GM23338 (cell line): ENCODE data around the gene OR51A4. TPM values are rescaled to one million over a fixed set of nuclear protein-coding genes. Genes with fewer than 3 reads are reported as not detected.

Experiments used
- ATAC-seq: fragments of 200-7000 bp; cut with Tn5 transposase; 3 replicates; pipeline ENCODE4 v1.9.1; 2020
- DNase-seq: peaks from one replicate; pipeline ENCODE4 v3.0.0-alpha.2; 2015; ENCODE audit warnings: low spot score
- H2AFZ ChIP-seq: fragments of 200-600 bp; sonication (generic); 2 replicates; pipeline ENCODE4 v1.8.0; 2016; ENCODE audit warnings: antibody characterized with exemption, mild to moderate bottlenecking, moderate library complexity
- H3F3A ChIP-seq: fragments of 200-600 bp; sonication (generic); replicated peaks from 2 replicates; pipeline ENCODE4 v1.8.0; 2017; ENCODE audit warnings: antibody characterized with exemption, mixed run types, low read depth
- H3K27ac ChIP-seq: fragments of 200-600 bp; sonication (generic); 2 replicates; pipeline ENCODE4 v1.6.1; 2016; ENCODE audit warnings: low read depth
- H3K27me3 ChIP-seq: fragments of 200-600 bp; sonication (generic); 2 replicates; pipeline ENCODE4 v1.8.0; 2016; ENCODE audit warnings: mild to moderate bottlenecking, mixed run types, moderate library complexity; ENCODE audit not compliant: insufficient read depth
- H3K36me3 ChIP-seq: fragments of 200-600 bp; sonication (generic); 2 replicates; pipeline ENCODE4 v1.8.0; 2016; ENCODE audit warnings: mild to moderate bottlenecking; ENCODE audit not compliant: insufficient read depth
- H3K4me1 ChIP-seq: fragments of 200-600 bp; sonication (generic); 2 replicates; pipeline ENCODE4 v1.8.0; 2016; ENCODE audit warnings: mild to moderate bottlenecking, moderate library complexity; ENCODE audit not compliant: insufficient read depth
- H3K4me2 ChIP-seq: fragments of 200-600 bp; sonication (generic); 2 replicates; pipeline ENCODE4 v1.7.1; 2017; ENCODE audit warnings: mixed run types
- H3K4me3 ChIP-seq: fragments of 200-600 bp; sonication (generic); 2 replicates; pipeline ENCODE4 v1.6.1; 2016; ENCODE audit warnings: mixed run types
- H3K79me2 ChIP-seq: fragments of 200-600 bp; sonication (generic); replicated peaks from 2 replicates; pipeline ENCODE4 v1.8.0; 2017; ENCODE audit warnings: mild to moderate bottlenecking; ENCODE audit not compliant: insufficient read depth
- H3K9me2 ChIP-seq: fragments of 200-600 bp; sonication (generic); 2 replicates; pipeline ENCODE4 v1.8.0; 2017; ENCODE audit not compliant: insufficient read depth
- H4K20me1 ChIP-seq: fragments of 200-600 bp; sonication (generic); replicated peaks from 2 replicates; pipeline ENCODE4 v1.8.0; 2017; ENCODE audit warnings: mild to moderate bottlenecking; ENCODE audit not compliant: insufficient read depth
- H3K27ac Mint-ChIP-seq: 2 replicates; pipeline ENCODE4 v1.8.0; 2020; ENCODE audit warnings: inconsistent platforms, mild to moderate bottlenecking, moderate library complexity, mixed read lengths
- H3K27me3 Mint-ChIP-seq: 3 replicates; pipeline ENCODE4 v1.8.0; 2022; ENCODE audit warnings: low read depth, mild to moderate bottlenecking, moderate library complexity, mixed read lengths, inconsistent platforms; ENCODE audit not compliant: insufficient read depth, poor library complexity
- H3K36me3 Mint-ChIP-seq: 3 replicates; pipeline ENCODE4 v1.8.0; 2021; ENCODE audit warnings: low read depth, mild to moderate bottlenecking, inconsistent platforms, moderate library complexity, mixed read lengths
- H3K4me1 Mint-ChIP-seq: 3 replicates; pipeline ENCODE4 v1.8.0; 2020; ENCODE audit warnings: mild to moderate bottlenecking, inconsistent platforms, mixed read lengths
- H3K4me3 Mint-ChIP-seq: 3 replicates; pipeline ENCODE4 v1.8.0; 2021; ENCODE audit warnings: moderate library complexity, mild to moderate bottlenecking, inconsistent platforms, mixed read lengths
- H3K9me3 Mint-ChIP-seq: 3 replicates; pipeline ENCODE4 v1.8.0; 2020; ENCODE audit warnings: moderate library complexity, mild to moderate bottlenecking, inconsistent platforms, mixed read lengths
- ETS1 ChIP-seq: IDR thresholded peaks from 2 replicates; pipeline ENCODE4 v1.6.1; 2016; ENCODE audit warnings: antibody characterized with exemption
- POLR2AphosphoS5 ChIP-seq: IDR thresholded peaks from 2 replicates; pipeline ENCODE4 v1.6.1; 2016; ENCODE audit warnings: antibody characterized with exemption, low read depth
- STAT1 ChIP-seq: IDR thresholded peaks from one replicate; pipeline ENCODE4 v1.6.1; 2016; ENCODE audit warnings: antibody characterized with exemption; ENCODE audit not compliant: unreplicated experiment
- ZNF114 ChIP-seq: fragments of 250-450 bp; sonication (Bioruptor Pico); IDR thresholded peaks from 2 replicates; pipeline ENCODE4 v1.5.0; 2020; ENCODE audit warnings: mild to moderate bottlenecking, moderate library complexity
- ZNF462 ChIP-seq: fragments of 250-450 bp; sonication (Bioruptor Pico); IDR thresholded peaks from 2 replicates; pipeline ENCODE4 v1.5.0; 2020; ENCODE audit warnings: mild to moderate bottlenecking, moderate library complexity
- polyA plus RNA-seq: library from polyadenylated mRNA; unstranded; fragments of >200 nt; fragmentation: Nextera tagmentation; extraction: Ambion mirVana; gene quantifications from 2 replicates; pipeline ENCODE4 v1.2.1, GENCODE V29; 2016
- total RNA-seq: library from RNA; depleted of rRNA; stranded (reverse); fragments of >200 nt; shearing (Covaris generic); gene quantifications from 2 replicates; pipeline ENCODE4 v1.2.3, GENCODE V29; 2014; rRNA removed

The OR51A4 gene
- total and polyA plus RNA-seq, 2 experiments from 2014 or later, result not detected

GRCh38 chr11:4903484-4903883 lies 43.9 kb downstream of the OR51A4 start, which contains the start of gene OR51A7:
Gene OR51A7, plus strand, starts transcription at chr11:4903783. Its CDS starts 3,587 bp downstream, at chr11:4907370.
- Mint-ChIP-seq H3K9me3 (no peaks in the 10 kb centered on the region), H3K4me1 (no peaks in the 10 kb centered on the region; the same call in 2 of the 3 replicates), H3K4me3 (no peak within 1 kb of the TSS), H3K27me3 (no peaks in the 10 kb centered on the region), H3K27ac (no peak within 1 kb of the TSS), H3K36me3 (no peaks in the 10 kb centered on the region)
- Histone ChIP-seq H3K36me3 (no peaks in the 10 kb centered on the region), H2AFZ (no peak within 1 kb of the TSS), H3K4me1 (no peaks in the 10 kb centered on the region), H4K20me1 (no peaks in the 10 kb centered on the region), H3K27me3 (no peaks in the 10 kb centered on the region), H3K4me3 (no peak within 1 kb of the TSS), H3K79me2 (no peaks in the 10 kb centered on the region), H3K9me2 (no peaks in the 10 kb centered on the region), H3K4me2 (no peak within 1 kb of the TSS), H3K27ac (no peak within 1 kb of the TSS), H3F3A (no peaks in the 10 kb centered on the region)
- no peak for TF ChIP-seq ZNF462
- TF ChIP-seq ETS1, result no peak
- no peak for TF ChIP-seq POLR2AphosphoS5
- TF ChIP-seq STAT1, result no peak
- TF ChIP-seq ZNF114 (CRISPR knock-in tag), result no peak
- ATAC-seq (no peak), DNase-seq (no peak)

Other genes starting within 250 kb of the OR51A4 start
- not detected in 2 replicates for gene OR51E2, start 249.8 kb downstream of the OR51A4 start, total RNA-seq
- not detected in 2 replicates for gene OR51E2, start 249.8 kb downstream of the OR51A4 start, polyA plus RNA-seq
- gene MMP26, start 242.8 kb downstream of the OR51A4 start, total RNA-seq, result 0.19 TPM in 1 of 2 replicates, not detected in the other
- gene MMP26, start 242.8 kb downstream of the OR51A4 start, polyA plus RNA-seq, result not detected in 2 replicates
- gene OR51F1, start 177.7 kb downstream of the OR51A4 start, total RNA-seq, result not detected in 2 replicates
- not detected in 2 replicates for gene OR51F1, start 177.7 kb downstream of the OR51A4 start, polyA plus RNA-seq
- gene OR52R1, start 143.2 kb downstream of the OR51A4 start, total RNA-seq, result not detected in 2 replicates
- gene OR52R1, start 143.2 kb downstream of the OR51A4 start, polyA plus RNA-seq, result not detected in 2 replicates
- gene OR51F2, start 126.3 kb downstream of the OR51A4 start, total RNA-seq, result not detected in 2 replicates
- not detected in 2 replicates for gene OR51F2, start 126.3 kb downstream of the OR51A4 start, polyA plus RNA-seq
- gene OR51S1, start 98.4 kb downstream of the OR51A4 start, total RNA-seq, result not detected in 2 replicates
- not detected in 2 replicates for gene OR51S1, start 98.4 kb downstream of the OR51A4 start, polyA plus RNA-seq
- gene OR51T1, start 65.7 kb downstream of the OR51A4 start, total RNA-seq, result not detected in 2 replicates
- not detected in 2 replicates for gene OR51T1, start 65.7 kb downstream of the OR51A4 start, polyA plus RNA-seq
- gene OR51A7, start 43.8 kb downstream of the OR51A4 start, total RNA-seq, result not detected in 2 replicates
- gene OR51A7, start 43.8 kb downstream of the OR51A4 start, polyA plus RNA-seq, result not detected in 2 replicates
- gene OR51G2, start 28.3 kb downstream of the OR51A4 start, total RNA-seq, result not detected in 2 replicates
- gene OR51G2, start 28.3 kb downstream of the OR51A4 start, polyA plus RNA-seq, result not detected in 2 replicates
- gene OR51G1, start 23.3 kb downstream of the OR51A4 start, total RNA-seq, result not detected in 2 replicates
- not detected in 2 replicates for gene OR51G1, start 23.3 kb downstream of the OR51A4 start, polyA plus RNA-seq
- not detected in 2 replicates for gene OR51A2, start 8.1 kb upstream of the OR51A4 start, total RNA-seq
- gene OR51A2, start 8.1 kb upstream of the OR51A4 start, polyA plus RNA-seq, result not detected in 2 replicates
- gene OR51L1, start 47.2 kb upstream of the OR51A4 start, total RNA-seq, result not detected in 2 replicates
- gene OR51L1, start 47.2 kb upstream of the OR51A4 start, polyA plus RNA-seq, result not detected in 2 replicates
- gene OR52J3, start 98.9 kb upstream of the OR51A4 start, total RNA-seq, result not detected in 2 replicates
- not detected in 2 replicates for gene OR52J3, start 98.9 kb upstream of the OR51A4 start, polyA plus RNA-seq
- not detected in 2 replicates for gene OR52E2, start 112.0 kb upstream of the OR51A4 start, total RNA-seq
- not detected in 2 replicates for gene OR52E2, start 112.0 kb upstream of the OR51A4 start, polyA plus RNA-seq
- not detected in 2 replicates for gene OR52E1, start 122.0 kb upstream of the OR51A4 start, total RNA-seq
- not detected in 2 replicates for gene OR52E1, start 122.0 kb upstream of the OR51A4 start, polyA plus RNA-seq
- gene OR52A5, start 190.8 kb upstream of the OR51A4 start, total RNA-seq, result 0.24 and 0.39 TPM in 2 replicates
- gene OR52A5, start 190.8 kb upstream of the OR51A4 start, polyA plus RNA-seq, result 0.05 and 0.11 TPM in 2 replicates
- gene OR52A1, start 207.2 kb upstream of the OR51A4 start, total RNA-seq, result 4.3 and 4.4 TPM in 2 replicates
- 0.73 and 0.82 TPM in 2 replicates for gene OR52A1, start 207.2 kb upstream of the OR51A4 start, polyA plus RNA-seq